GM18517 (cell line): ENCODE results near the gene RSPO4.
"Not testable (repeated sequence)": the region's sequence is repeated elsewhere in the genome, so short reads cannot be mapped to it uniquely, and the experiment has no call there.

Source experiments
- ATAC-seq: cut with Tn5 transposase; IDR thresholded peaks from one replicate; pipeline ENCODE4 v1.9.1; 2021; ENCODE audit warnings: mild to moderate bottlenecking, moderate library complexity; ENCODE audit not compliant: unreplicated experiment

RSPO4 gene

GRCh38 chr20:1005452-1006027 lies 3.4 kb upstream of the RSPO4 start:
- ATAC-seq, result no peak

GRCh38 chr20:1003920-1004697 lies 2.0 kb upstream of the RSPO4 start:
- ATAC-seq, result no peak

- no peak for ATAC-seq
Measured at GRCh38 chr20:1002682-1003561, 811 bp upstream of the RSPO4 start.

- no peak for ATAC-seq
Measured at GRCh38 chr20:1001116-1001515, 995 bp downstream of the RSPO4 start.

GRCh38 chr20:998231-998830 lies 3.8 kb downstream of the RSPO4 start:
- no peak for ATAC-seq

GRCh38 chr20:997486-997885 lies 4.6 kb downstream of the RSPO4 start:
- ATAC-seq, result no peak

- ATAC-seq, result no peak
Measured at GRCh38 chr20:997016-997415, 5.1 kb downstream of the RSPO4 start.

- ATAC-seq, result no peak
Measured at GRCh38 chr20:995170-995569, 6.9 kb downstream of the RSPO4 start.

- ATAC-seq, result no peak
Measured at GRCh38 chr20:992801-993535, 9.1 kb downstream of the RSPO4 start.

GRCh38 chr20:991850-992249 lies 10.3 kb downstream of the RSPO4 start:
- no peak for ATAC-seq

GRCh38 chr20:990293-990959 lies 11.7 kb downstream of the RSPO4 start:
- no peak for ATAC-seq

- ATAC-seq, result no peak
Measured at GRCh38 chr20:988272-988671, 13.8 kb downstream of the RSPO4 start.

GRCh38 chr20:987677-988076 lies 14.4 kb downstream of the RSPO4 start:
- no peak for ATAC-seq

- ATAC-seq, result no peak
Measured at GRCh38 chr20:986733-987355, 15.3 kb downstream of the RSPO4 start.

GRCh38 chr20:984994-985393 lies 17.1 kb downstream of the RSPO4 start:
- not testable (repeated sequence) for ATAC-seq

GRCh38 chr20:982754-983153 lies 19.4 kb downstream of the RSPO4 start:
- no peak for ATAC-seq

GRCh38 chr20:977021-977420 lies 25.1 kb downstream of the RSPO4 start:
- ATAC-seq, result no peak

GRCh38 chr20:976033-976432 lies 26.1 kb downstream of the RSPO4 start:
- ATAC-seq, result no peak

- no peak for ATAC-seq
Measured at GRCh38 chr20:973785-974194, 28.3 kb downstream of the RSPO4 start.

- ATAC-seq, result no peak
Measured at GRCh38 chr20:972256-972655, 29.9 kb downstream of the RSPO4 start.
